Measurements from ENCODE around the gene LARP4.

DNA sequence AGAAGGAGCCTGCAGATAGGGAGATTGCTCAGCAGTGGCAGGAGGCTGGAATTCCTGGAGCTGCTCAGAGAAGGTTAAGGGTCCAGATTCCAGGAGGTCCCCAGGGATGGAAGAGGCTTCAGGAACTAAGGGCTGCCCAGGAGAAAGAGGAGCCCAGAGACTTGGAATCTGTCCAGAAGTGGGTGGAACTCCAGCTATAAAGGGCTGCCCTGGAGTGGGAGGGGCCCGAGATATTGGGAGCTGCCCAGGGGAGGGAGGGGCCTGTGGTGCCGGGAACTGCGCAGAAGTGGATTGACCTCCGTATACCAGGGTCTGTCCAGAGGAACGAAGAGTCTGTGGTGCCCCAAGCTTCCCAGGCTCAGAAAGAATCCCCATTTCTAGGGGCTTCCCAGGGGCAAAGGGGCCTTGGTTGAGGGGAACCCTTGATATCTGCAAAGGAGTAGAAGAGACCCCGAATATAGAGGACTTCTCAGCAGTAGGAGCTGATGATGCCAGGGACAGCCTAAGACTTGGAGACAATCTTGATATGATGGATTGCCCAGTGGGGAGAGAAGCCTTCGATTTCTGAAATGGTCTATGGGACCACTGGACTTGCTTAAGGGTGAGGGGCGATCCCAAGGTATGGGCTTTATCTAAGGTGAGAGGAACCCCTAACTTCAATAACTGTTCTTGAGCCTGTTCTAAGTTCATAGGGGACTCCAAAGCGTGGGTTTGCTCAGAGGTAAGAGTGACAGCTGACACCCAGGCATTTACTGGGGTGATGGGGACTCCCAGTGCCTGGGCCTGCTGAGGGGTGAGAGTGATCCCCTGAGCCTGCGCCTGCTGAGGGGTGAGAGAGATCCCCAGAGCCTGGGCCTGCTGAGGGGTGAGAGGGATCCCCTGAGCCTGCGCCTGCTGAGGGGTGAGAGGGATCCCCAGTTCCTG is 49.3 kb upstream of the LARP4 start:
- TF ChIP-seq, protein P1, sequence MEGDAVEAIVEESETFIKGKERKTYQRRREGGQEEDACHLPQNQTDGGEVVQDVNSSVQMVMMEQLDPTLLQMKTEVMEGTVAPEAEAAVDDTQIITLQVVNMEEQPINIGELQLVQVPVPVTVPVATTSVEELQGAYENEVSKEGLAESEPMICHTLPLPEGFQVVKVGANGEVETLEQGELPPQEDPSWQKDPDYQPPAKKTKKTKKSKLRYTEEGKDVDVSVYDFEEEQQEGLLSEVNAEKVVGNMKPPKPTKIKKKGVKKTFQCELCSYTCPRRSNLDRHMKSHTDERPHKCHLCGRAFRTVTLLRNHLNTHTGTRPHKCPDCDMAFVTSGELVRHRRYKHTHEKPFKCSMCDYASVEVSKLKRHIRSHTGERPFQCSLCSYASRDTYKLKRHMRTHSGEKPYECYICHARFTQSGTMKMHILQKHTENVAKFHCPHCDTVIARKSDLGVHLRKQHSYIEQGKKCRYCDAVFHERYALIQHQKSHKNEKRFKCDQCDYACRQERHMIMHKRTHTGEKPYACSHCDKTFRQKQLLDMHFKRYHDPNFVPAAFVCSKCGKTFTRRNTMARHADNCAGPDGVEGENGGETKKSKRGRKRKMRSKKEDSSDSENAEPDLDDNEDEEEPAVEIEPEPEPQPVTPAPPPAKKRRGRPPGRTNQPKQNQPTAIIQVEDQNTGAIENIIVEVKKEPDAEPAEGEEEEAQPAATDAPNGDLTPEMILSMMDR (IDR thresholded peaks at IDR 0.05; ENCODE audit: low read length) = no peak
- no peak for TF ChIP-seq EZH2 (optimal IDR thresholded peaks at IDR 0.05; ENCODE audit: low read depth, low read length)

Measured in MM.1S (cell line).